Transverse colon (tissue), 4 donors: ENCODE measurements around the gene BTG2.

Experiments
- EP300 ChIP-seq: sonication (generic); formaldehyde crosslinking; IDR thresholded peaks from one replicate; pipeline ENCODE4 v1.6.1; 2017; ENCODE audit warnings: antibody characterized with exemption, low read depth
- POLR2A ChIP-seq: fragments of 450-650 bp; IDR thresholded peaks from one replicate; pipeline ENCODE4 v1.6.1; 2016; ENCODE audit warnings: antibody characterized with exemption, mild to moderate bottlenecking, moderate library complexity
- POLR2AphosphoS5 ChIP-seq, 3 donors: sonication (generic); formaldehyde crosslinking; IDR thresholded peaks; one replicate each; pipeline ENCODE4 v1.6.1; 2016; ENCODE audit warnings: antibody characterized with exemption in 3 of 3
- TF ChIP-seq, protein P1 (sequence below), 5 experiments: fragments of 200-600 bp in 3 of 5; fragments of 450-650 bp in 2 of 5; sonication (generic) in 3 of 5; IDR thresholded peaks; 1 replicate in 2 of 5; 2 replicates in 3 of 5; pipeline ENCODE4 v1.5.1; 2016 to 2017; ENCODE audit warnings: antibody characterized with exemption in 5 of 5, inconsistent platforms in 3 of 5, mild to moderate bottlenecking in 2 of 5, moderate library complexity in 1 of 5

DNA sequence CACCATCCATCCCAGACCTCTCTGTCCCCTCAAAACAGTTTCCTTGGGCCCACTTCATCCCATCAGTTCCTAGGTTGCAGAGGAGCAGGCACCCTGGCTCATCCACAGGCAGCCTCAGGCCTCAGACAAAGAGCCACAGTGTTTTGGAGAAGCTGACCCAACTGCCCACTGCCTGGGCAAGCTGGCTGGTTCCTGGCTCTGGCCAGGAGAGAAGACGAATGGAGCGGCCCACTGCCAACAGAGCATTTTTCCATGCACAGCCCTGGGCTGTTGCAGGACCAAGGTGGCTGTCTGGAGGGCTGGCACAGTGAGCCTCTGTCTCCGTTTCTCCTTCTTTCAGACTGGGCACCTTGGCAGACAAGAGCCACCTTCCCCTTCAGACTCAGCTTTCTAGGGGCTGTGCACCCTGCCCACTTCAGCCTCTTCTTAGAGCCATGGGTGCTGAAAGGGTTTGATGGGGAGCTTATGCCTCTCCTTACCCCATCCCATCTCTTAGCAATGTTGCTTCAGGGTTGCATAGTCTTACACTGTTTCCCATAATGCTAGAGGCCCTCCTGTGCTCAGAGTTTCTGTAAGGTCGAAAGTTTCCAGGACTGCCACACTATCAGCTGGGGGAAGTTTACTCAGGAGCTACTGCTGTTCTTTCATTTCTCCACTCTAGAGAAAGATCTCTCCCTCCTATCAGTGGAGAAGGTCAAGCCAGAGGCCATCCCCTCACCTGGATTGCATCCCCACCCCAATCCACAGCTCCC lies 44.6 kb downstream of the BTG2 start:
- TF ChIP-seq, protein P1, sequence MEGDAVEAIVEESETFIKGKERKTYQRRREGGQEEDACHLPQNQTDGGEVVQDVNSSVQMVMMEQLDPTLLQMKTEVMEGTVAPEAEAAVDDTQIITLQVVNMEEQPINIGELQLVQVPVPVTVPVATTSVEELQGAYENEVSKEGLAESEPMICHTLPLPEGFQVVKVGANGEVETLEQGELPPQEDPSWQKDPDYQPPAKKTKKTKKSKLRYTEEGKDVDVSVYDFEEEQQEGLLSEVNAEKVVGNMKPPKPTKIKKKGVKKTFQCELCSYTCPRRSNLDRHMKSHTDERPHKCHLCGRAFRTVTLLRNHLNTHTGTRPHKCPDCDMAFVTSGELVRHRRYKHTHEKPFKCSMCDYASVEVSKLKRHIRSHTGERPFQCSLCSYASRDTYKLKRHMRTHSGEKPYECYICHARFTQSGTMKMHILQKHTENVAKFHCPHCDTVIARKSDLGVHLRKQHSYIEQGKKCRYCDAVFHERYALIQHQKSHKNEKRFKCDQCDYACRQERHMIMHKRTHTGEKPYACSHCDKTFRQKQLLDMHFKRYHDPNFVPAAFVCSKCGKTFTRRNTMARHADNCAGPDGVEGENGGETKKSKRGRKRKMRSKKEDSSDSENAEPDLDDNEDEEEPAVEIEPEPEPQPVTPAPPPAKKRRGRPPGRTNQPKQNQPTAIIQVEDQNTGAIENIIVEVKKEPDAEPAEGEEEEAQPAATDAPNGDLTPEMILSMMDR (IDR thresholded peaks at IDR 0.05) = no peak
- no peak for TF ChIP-seq POLR2A
- no peak for TF ChIP-seq POLR2AphosphoS5 (IDR thresholded peaks at IDR 0.05)
- no peak for TF ChIP-seq EP300
